Panc1 (cell line): ENCODE data around the gene RAMP1.

Source experiments
- CTCF ChIP-seq: fragments of 450-650 bp; IDR thresholded peaks from 2 replicates; pipeline ENCODE4 v1.5.1; 2017; ENCODE audit warnings: mild to moderate bottlenecking
- REST ChIP-seq, 2 experiments: IDR thresholded peaks; 2 replicates each; pipeline ENCODE4 v1.6.1; 2011 to 2012; ENCODE audit warnings: low read depth in 2 of 2, control low read depth in 1 of 2, low read length in 1 of 2, mild to moderate bottlenecking in 1 of 2, moderate library complexity in 1 of 2; ENCODE audit not compliant: insufficient read depth in 1 of 2
- SIN3A ChIP-seq: IDR thresholded peaks from 2 replicates; pipeline ENCODE4 v1.6.1; 2012; ENCODE audit warnings: low read depth, mild to moderate bottlenecking, low read length, moderate library complexity, borderline replicate concordance; ENCODE audit not compliant: insufficient read depth

- TF ChIP-seq REST (IDR thresholded peaks at IDR 0.05; ENCODE audit: insufficient read depth in 1 of 2, low read depth in 2 of 2, low read length in 1 of 2) (no peak), CTCF (no peak), SIN3A (no peak)
Observed at GRCh38 chr2:237920673-237921072, 61.2 kb downstream of the RAMP1 start.
